SK-N-SH (cell line): ENCODE measurements around the gene RNLS.

Experiments
- CTCF ChIP-seq: fragments of 200-600 bp; sonication (generic); IDR thresholded peaks from 2 replicates; pipeline ENCODE4 v1.6.1; 2017; ENCODE audit warnings: antibody characterized with exemption, mild to moderate bottlenecking, moderate library complexity
- EZH2phosphoT487 ChIP-seq: fragments of 200-600 bp; sonication (generic); IDR thresholded peaks from 2 replicates; pipeline ENCODE4 v1.6.1; 2017; ENCODE audit warnings: low read depth, mixed run types, mild to moderate bottlenecking, antibody characterized with exemption, moderate library complexity, borderline replicate concordance
- POLR2AphosphoS5 ChIP-seq: IDR thresholded peaks from 2 replicates; pipeline ENCODE4 v1.6.1; 2012; ENCODE audit warnings: low read depth, low read length
- TEAD4 ChIP-seq: IDR thresholded peaks from 2 replicates; pipeline ENCODE4 v1.4.0; 2012; ENCODE audit warnings: mild to moderate bottlenecking, borderline replicate concordance; ENCODE audit not compliant: insufficient read depth

- TF ChIP-seq EZH2phosphoT487 (no peak), CTCF (no peak), POLR2AphosphoS5 (no peak), TEAD4 (no peak)
Measured at GRCh38 chr10:88428976-88429375, 154.1 kb downstream of the RNLS start.
